ENCODE results near the gene POLN.

The POLN gene

DNA sequence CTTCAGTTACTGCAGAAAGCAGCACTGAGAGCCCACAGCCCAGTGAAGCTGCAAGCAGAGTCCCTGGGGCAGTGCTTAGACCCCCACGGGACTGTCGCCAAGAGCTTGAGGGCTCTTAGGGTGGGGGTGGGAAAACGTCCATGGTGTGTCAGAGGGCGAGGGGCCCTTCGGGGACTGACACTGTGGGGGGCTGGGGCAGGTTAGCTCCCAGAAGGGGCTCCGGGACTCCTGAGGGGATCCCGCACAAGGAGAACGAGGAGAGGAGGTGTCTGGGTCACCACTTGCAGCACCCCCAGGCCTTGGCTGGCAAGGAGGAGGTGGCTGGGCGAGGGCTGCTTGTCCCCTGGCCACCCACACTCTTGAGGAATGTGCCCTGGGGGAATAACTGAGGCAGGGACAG, 162.0 kb downstream of the POLN start:
- DNase-seq, result no peak

DNA sequence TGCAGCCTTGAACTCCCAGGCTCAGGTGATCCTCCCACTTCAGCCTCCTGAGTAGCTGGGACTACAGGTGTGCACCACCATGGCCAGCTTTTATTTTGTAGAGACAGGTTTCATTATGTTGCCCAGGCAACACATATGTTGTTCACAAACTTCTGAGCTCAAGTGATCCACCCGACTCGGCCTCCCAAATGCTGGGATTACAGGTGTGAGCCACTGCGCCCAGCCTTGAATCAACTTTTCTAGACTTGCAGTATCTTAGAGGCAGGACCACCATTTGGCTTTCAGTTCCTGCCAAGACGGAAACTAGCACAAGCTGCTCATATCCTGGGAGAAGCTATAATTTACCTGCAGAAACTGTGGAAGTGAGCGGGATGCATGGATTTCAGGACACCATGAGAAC, 162.9 kb downstream of the POLN start:
- no peak for DNase-seq

DNA sequence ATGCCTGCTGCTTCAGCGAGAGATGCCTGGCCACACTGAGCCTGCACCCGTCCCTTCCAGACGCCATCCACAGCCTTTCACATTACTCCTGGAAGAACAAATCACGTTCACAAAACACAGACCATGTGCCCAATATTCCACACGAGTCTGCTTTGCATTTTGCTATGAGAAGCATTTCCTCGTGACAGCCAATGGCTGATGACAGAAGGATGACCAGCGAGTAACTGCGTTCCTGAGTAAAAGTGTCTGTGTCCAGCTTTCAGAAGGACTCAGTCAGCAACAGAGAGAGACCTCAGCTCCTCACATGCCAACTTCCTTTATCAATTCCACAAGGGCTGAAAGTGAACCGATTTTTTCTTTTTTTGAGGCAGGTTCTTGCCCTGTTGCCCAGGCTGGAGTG, 163.3 kb downstream of the POLN start:
- DNase-seq, result peak; percentile 11

DNA sequence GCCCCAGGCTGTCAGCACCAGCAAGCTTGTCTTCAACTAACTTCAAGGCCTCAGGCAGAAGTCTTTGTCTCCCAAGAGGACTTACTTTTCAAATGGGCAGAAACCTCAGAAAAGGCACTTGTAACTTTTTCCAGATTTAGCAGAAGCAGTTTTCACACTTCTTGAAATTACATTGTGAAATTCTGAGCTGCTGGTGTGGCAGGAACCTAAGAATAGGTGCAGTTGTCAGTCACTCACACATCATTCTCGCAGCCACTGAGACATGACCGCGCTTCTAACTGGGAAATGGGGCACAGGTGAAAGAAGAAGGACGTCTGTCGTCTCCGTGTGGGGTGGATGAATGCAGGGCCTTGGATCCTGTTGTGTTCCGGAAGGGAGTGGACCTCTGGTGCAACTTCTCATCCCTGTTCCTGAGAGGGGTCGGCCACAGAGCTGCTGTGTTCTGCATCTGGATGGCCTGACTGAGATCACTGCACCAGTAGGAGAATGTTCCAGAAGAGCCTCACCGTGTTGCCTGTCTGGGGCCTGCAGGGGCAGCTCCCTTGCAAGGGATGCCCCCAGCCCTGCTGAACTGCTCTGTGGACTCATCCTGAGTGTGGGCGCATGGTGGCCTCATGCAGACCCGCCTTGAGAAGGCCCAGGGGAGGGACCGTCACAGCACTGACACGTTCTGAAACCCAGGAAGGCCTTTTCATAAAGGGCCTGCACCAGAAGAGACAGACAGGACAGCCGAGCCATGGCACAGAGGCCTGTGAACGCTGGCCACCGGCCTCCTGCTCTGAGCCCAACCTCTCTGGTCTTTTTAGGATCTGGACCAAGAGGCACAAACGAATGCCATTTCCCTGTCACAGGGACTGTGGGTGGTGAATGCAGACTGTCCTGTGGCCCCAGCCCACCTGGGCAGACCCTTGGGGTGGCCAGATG, 164.1 kb downstream of the POLN start:
- DNase-seq, result no peak

DNA sequence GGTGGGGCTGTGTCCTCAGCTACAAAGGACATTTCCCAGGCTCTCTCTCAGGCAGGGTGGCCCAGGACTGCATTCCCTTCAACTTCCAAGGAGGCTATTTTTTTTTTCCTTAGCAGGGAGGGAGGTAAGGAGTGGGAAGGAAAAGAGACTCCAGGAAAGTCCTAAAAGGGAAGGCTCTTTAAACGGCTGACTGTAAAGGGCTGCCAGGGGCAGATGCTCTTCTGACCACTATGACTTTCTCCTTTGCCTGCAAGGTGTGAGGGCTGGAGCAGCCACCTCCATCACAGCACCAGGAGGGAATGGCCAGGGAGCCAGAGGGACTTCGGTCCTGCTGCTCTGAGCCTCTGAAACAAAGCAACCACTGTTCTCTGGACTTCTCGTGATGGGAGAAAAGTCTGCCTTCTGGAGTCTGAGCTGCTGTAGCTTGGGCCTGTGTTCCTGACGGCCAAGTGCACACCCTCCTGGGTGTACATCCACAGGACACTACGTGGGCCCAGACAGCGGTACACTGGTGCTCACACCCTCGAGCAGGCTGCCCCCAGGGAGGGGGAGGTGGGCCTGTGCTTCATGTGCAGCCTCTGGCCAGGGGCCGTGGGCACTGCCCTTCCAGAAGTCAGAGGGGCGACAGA, 164.9 kb downstream of the POLN start:
- no peak for DNase-seq

DNA sequence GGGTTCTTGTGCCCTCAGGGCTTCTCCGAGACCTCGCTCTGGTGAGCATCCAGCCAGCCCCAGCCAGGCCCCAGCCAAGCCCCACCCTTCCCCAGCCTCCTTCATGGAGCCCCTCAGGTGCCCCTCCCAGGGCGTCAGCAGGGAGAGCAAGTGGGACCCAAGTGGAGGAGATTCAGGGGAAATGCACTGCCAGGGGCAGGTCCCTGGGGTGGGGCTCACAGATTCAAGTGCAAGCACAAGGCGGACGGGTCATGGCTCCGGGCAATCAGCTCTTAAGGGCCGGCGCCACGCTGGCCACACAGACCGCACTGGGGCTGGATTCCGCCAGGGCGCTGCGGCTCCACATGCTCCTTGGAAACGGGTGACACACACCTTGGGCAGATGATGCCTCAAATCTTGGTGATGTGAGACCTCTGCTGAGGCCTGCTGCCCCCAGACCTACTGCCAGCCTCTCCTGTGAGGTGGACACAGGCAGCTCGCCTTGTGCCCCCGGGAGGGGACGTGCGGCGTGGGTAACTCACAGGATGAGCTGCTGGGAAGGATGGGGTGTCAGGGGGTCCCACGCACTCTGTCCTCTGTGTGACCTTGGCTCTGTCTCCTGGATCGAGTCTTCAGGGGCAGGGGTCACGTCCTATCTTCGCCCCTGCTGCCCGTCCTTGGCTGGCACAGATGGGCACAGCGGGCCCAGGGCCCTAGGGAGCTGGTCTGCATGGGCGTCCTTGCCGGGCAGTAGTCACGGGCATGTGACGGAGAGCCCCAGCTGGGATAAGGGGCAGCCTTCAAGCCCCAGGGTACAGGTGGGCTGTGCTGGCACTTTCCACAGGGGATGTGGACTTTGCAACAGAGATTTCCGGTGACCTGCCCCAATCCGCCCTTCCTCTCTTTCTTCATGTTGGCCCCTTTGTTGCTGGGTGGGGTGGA, 165.7 kb downstream of the POLN start:
- DNase-seq, result no peak

DNA sequence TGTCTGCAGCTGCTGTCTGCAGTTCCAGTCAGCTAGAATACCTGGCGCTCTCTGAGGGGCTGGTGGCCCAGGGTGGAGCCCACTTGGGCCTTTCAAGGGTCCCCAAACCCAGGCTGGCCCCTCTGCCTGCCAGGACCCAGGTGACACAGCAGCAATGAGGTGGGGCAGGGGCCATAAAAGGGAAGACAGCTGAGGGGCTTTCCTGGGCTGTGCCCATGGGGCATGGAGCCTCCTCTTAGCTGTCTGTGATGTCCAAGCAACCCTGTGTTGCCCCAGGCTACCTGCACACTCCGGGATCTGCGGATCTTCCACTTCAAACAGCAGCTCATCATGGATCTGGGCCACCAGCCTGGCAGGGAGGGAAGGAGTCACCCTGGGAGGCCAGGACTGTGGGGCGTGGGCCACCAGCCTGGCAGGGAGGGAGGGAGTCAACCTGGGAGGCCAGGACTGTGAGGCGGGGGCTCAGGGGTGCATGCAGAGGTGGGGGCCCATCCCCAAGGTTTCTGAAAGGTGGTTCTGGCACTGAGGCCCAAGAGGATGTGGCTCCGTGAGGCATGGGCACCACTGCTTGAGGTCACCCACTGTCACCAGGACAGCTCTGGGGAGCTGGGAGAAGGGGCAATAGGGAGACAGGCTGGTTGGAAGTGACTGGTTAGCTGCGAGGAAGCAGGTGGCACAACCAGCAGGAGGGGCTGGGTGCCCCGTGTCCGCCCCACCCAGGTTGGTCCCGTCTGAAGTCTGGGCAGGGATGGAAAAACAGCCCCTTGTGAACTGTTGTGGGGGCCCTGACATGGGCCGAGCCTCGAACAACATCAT, 166.5 kb downstream of the POLN start:
- no peak for DNase-seq

DNA sequence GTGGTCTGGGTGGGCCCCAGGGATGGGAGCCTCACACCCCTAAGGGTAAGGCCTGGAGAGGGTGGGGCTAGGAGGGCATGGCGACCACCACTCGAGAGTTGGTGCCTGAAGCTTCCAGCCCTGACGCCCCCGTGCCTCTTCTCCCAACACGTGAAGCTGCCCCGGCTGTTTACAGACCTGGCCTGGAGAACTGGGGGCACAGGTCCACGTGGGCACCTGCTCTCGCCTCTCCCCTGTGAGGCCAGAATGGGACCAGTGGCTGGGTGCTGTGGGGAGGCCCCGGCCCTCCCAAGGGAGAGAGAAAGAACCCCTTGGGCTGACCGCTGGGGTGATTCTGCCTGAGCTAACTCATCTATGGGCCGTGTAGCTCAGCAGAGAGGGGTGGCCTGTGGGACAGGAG, 167.3 kb downstream of the POLN start:
- no peak for DNase-seq

DNA sequence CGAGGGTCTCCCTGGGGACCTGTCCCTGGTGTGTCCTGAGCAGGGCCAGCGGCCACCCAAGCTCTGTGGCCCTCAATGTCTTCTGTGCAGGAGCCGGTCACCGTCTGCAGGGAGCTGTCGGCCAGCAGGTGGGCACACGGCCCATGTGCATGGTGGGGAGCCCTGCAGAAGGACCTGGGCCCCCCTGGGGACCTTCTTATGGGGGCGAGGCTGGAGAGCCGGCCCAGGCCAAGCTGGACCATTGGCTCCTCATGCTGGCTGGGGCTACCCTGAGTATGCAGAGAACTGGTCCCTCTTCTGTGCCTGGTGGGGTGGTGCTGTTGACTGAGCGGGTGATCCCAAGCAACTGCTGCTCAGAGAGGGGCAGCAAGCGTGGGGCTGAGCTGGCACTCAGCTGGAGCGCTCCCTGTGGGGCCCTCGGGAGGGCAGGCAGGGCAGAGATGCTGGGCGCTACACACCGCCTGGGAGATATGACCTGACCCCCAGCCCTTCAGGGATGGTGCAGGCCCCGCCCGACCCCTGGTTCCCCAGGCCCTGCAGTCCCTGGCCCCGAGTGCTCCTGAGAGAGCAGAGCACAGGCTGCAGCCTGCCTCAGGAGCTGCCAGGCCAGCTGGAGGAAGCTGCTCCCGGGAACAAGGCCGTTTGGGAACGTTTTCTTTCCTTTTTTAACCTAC, 168.0 kb downstream of the POLN start:
- DNase-seq, result no peak

DNA sequence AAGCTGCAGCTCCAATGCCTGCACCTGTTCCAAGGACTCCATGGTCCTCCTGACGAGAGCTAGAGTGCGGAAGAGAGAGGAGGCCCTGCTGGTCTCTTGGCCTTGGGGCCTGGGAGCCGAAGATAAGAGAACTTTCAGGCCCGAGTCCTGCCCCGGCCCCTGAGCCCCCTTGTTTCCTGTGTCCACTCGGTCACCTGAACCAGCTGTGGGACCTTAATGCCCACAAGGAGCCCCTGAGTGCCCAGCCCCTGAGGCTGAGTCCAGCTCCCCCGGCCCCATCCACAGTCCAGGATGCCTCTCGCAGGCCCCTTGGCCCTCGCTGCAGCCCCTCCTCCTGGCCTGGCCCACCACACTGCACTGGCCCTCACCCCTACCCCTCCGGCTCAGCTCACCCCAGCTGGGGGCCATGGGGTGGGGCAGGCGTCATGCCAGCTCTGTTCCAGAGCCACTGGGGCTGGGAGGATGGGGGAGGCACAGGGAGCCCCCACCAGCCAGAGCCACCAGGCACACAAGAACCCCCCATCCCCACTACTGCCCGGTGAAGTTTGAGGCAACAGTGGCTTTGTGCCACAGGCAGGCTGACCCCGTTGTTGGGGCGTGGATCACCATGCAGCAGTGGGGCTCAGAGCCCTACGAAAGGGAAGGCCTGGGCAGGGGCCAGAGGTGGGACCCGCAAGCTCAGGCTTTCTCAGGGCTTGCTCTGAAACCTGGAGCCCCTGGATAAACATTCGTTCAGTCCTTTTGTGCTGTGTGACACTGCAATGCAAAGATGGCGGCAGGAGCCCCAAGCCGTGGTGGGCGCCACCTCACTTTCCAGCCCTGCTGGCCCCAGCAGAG, 168.7 kb downstream of the POLN start:
- DNase-seq, result no peak

DNA sequence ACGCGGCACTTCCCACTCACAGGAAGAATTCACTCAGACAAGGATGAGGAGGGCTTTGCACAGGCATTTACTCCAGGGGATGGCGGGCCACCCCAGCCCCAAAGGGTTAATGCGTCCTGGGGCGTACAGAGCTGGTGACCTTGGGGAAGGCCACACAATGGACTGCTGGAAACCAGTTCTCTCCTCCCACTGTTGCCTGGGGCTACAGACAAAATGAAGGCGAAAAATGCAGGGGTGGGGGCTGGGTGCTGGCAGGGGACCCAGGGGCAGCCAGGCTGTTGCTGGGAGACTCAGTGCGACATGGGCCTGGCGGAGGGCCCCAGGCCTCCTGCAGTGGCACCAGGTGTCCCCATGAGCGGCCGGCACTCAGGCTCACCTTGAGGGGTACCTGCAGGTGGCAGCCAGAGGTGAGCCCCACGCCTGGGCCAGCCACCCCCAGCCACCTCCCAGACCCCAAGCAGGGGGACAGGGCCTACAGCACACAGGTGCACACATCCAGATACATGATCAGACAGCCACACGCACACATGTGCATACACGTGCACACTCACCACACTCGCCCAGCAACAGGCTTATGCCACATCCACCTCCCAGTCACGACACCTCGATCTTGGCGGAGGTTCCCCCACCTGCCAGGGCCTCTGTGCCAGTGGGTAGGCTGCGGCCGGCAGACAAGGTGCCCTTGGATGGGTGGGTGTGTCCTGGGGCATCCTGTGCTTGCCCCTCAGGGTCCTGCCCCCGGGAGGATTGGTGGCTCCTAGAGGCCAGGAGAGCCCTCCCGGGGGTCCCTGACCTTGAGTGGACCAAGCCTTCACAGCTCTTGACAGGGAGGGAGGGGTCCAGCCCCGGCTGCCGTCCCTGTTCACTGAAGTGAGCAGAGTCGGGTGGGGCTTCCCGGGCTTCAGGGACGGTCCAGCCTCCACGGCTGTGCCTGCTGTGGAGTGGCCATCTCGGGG, 169.7 kb downstream of the POLN start:
- DNase-seq, result no peak

DNA sequence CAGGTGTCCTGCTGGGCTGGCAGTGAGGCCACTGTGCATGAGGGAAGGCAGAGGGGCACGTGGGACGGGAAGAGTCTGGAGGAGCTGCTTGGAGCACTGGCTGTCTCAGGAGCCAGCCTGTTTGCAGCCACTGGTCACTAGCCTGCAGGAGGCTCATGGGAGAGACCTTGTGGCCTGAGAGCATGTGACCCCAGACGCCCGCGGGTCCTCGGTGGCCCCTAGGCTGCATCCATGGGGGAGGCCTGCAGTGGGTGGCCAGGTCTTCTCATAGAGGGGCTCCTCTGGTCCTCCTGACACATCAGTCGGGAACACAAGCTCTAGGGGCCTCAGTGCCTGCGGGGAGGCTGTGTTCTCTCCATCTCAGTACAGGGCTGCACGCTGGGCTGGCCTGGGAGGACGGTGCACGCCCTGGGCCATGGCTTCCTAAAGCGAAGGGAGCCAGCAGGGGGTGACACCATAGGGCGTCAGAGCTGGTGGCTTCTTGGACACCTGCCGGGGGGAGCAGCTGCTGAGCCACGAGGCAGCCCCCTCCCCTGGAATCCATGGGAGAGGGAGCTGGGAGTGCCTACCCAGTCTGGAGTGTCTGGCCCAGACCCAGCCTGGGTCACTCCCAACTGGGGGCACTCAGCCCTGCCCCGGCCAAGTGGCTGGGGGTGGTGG, 170.5 kb downstream of the POLN start:
- DNase-seq, result no peak

DNA sequence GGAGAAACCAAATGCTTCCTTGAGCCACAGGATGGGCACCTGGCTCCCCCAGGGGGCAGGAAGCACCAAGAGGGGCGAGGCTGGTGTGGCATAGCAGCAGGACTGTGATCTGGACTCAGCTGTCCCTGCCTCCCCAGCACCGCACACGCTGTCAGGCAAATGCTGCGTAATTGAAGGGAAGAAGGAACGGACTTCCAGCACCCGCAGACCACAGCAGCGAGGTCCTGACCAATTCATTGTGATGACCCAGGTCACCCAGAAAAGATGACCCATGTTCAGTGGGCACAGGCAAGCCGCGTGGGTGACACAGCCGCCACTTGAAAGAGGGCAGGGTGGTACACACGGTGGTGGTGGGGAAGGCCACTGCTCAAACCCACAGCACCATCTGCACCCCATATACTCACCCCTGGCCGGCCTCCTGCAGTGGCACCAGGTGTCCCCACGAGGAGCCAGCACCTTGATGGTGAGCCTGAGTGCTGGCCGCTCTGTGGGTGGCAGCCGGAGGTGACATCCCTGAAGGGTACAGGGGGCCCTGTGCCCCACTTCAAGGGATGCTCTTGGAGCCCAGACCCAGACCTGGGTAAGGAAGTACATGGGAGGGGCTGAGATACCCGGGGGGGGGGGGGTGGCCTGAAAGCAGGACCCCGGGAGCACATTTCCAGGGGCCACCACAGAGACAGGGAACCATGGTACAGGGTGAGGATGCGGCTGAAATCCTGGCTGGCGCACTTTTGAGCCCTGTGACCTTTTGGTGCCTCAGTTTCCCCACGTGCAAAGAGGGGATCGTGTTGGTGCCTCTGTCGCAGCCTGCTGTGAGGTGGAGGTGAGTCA, 171.3 kb downstream of the POLN start:
- DNase-seq, result no peak

DNA sequence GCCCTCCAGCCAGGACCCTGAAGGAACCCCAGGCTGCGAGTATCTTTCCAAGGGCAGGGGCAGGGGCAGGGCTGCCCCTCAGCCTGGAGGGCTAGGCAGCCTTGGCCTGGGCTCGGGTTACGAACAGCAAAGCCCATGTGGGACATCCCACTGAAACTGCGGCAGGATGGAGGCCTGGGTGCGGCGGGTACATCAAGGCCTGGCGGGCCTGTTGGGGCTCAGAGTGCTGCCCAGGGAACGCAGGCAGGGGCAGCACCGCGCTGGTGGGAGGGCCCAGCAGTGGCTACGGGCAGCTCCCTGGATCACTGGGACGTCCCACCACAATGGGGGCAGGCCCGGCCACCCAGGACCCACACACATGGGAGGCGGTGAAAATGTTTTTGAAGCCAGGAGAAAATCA, 171.9 kb downstream of the POLN start:
- DNase-seq, result no peak

DNA sequence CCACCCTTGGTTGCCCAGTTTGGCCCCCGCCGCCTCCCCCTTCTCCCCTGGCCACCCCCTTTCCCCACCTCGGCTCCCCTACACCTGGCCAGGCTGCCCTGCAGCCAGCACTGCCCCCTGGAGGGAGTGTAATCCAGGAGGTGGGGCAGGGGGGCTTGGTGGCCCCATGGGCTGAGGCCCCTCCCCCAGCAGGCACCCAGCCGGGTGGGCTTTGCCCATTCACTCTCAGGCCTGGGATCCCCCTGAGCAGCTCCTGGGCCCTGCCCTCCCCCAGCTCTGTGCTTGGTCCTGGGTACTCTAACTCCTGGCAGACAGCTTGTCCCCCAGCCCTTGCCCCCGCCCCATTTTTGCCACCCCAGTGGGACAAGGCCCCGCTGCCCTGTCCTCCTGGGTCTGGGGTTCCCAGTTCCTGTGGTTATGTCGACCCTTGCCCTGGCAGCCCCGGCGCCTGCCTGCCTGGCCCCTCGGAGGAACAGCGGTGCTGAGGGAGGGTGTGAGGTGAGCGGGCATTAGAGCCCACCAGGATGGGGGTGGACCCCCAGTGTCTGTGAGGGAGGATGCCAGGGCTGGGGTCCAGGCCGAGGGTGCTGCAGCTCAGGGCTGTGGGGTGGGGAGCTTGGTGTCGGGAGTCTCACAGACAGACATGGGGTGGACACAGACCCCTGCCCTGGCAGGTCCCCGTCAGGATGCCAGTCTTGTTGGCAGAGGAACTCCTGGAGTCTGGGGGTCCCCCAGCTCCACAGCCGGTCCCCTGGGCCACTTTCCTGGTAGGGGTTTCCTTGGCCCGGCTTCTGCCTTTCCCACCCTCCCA, 172.6 kb downstream of the POLN start:
- no peak for DNase-seq

DNA sequence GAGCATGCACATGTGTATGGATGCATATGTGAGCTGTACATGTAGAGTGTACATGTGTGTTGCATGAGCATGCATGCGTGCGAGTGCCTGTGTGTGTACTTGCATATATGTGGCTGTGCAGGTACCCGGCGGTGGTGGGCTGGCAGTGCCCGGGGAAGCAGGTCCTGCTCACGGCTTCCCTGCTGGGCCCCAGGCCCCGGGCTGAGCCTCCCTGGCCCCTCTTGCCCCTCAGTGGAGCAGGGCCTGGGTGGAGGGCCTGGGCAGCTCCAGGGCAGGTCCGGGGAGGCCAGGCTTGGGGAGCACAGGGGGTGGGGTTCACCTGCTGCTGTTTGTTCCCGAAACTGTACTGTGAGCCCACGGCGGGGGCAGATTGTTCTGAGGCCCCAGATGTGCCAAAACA, 173.4 kb downstream of the POLN start:
- DNase-seq, result no peak

DNA sequence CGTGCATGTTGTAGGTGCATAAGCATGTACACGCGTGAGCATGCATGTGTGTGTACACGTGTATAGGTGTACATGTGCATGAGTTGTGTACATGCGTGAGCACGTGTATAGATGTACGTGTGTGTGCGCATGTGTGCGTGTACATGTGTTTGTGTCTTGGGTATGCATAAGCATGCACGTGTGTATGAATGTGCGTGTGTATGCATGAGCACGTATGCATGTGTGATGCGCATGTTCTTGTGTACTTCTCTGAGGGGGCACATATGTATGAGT, 173.8 kb downstream of the POLN start:
- DNase-seq, result no peak
